GM12878 (cell line): Measurements from ENCODE around the gene GNLY. TPM values are rescaled to one million over a fixed set of nuclear protein-coding genes. Genes with fewer than 3 reads are reported as not detected.

Source experiments
- ATF7 ChIP-seq: fragments of 450-650 bp; IDR thresholded peaks from 2 replicates; pipeline ENCODE4 v1.6.1; 2016; ENCODE audit warnings: low read depth, mild to moderate bottlenecking
- BACH1 ChIP-seq: fragments of 450-650 bp; IDR thresholded peaks from 2 replicates; pipeline ENCODE4 v1.6.1; 2017; ENCODE audit warnings: mild to moderate bottlenecking, borderline replicate concordance
- BHLHE40 ChIP-seq, 2 experiments: fragments of 450-650 bp in 1 of 2; IDR thresholded peaks; 2 replicates each; pipeline ENCODE4 v1.6.1; 2011 to 2017; ENCODE audit warnings: low read depth in 2 of 2, borderline replicate concordance in 1 of 2, improper control_type of control experiment in 1 of 2, low read length in 1 of 2, mild to moderate bottlenecking in 1 of 2
- BRCA1 ChIP-seq: IDR thresholded peaks from 2 replicates; pipeline ENCODE4 v1.6.1; 2011; ENCODE audit warnings: low read depth, low read length, improper control_type of control experiment
- FOXK2 ChIP-seq: fragments of 450-650 bp; IDR thresholded peaks from 2 replicates; pipeline ENCODE4 v1.6.1; 2017; ENCODE audit warnings: mild to moderate bottlenecking, moderate library complexity
- HDGF ChIP-seq: fragments of 450-650 bp; IDR thresholded peaks from 2 replicates; pipeline ENCODE4 v1.6.1; 2016; ENCODE audit warnings: antibody characterized with exemption
- IKZF1 ChIP-seq: fragments of 450-650 bp; conservative IDR thresholded peaks from 2 replicates; pipeline ENCODE4 v1.6.1; 2017; ENCODE audit warnings: antibody characterized with exemption, mild to moderate bottlenecking
- MAX ChIP-seq: IDR thresholded peaks from 2 replicates; pipeline ENCODE4 v1.6.1; 2012; ENCODE audit warnings: low read depth, low read length, improper control_type of control experiment
- MTA2 ChIP-seq: fragments of 450-650 bp; IDR thresholded peaks from 2 replicates; pipeline ENCODE4 v1.6.1; 2016; ENCODE audit warnings: low read depth, mild to moderate bottlenecking, moderate library complexity
- MXI1 ChIP-seq: fragments of 150-350 bp; IDR thresholded peaks from 2 replicates; pipeline ENCODE4 v1.6.1; 2011; ENCODE audit warnings: low read depth, mild to moderate bottlenecking, inconsistent platforms, low read length, improper control_type of control experiment
- PAX8 ChIP-seq: fragments of 450-650 bp; IDR thresholded peaks from 2 replicates; pipeline ENCODE4 v1.6.1; 2017; ENCODE audit warnings: mild to moderate bottlenecking, moderate library complexity
- REST ChIP-seq: IDR thresholded peaks from 2 replicates; pipeline ENCODE4 v1.6.1; 2012; ENCODE audit warnings: mild to moderate bottlenecking, low read depth, low read length
- SIX5 ChIP-seq: IDR thresholded peaks from 2 replicates; pipeline ENCODE4 v1.6.1; 2011; ENCODE audit warnings: mild to moderate bottlenecking, low read depth, low read length, moderate library complexity; ENCODE audit not compliant: severe bottlenecking
- TARDBP ChIP-seq: IDR thresholded peaks from 2 replicates; pipeline ENCODE4 v1.6.1; 2016; ENCODE audit warnings: borderline replicate concordance
- polyA plus RNA-seq, 11 experiments: library from polyadenylated mRNA; depleted of rRNA in 4 of 11; unstranded in 6 of 11; stranded (reverse) in 5 of 11; fragments of >200 nt; fragmentation: Nextera tagmentation in 4 of 11; fragmentation: Illumina TruSeq in 1 of 11; extraction: Ambion mirVana in 4 of 11; extraction: Trizol in 1 of 11; gene quantifications; 1 replicate in 1 of 11; 2 replicates in 10 of 11; pipeline versions ENCODE4 v1.2.1 to v1.2.3, GENCODE V29; 2011 to 2016; ENCODE audit warnings: inconsistent platforms in 2 of 11, missing spikeins in 2 of 11, low read depth in 1 of 11
- total RNA-seq, 4 experiments: library from RNA; depleted of rRNA in 3 of 4; stranded (reverse); fragments of >200 nt in 3 of 4; fragmentation: Illumina TruSeq in 1 of 4; extraction: Trizol in 1 of 4; gene quantifications; 2 replicates each; pipeline versions ENCODE4 v1.2.1 to v1.2.3, GENCODE V29; 2013 to 2021

Gene GNLY
- total and polyA plus RNA-seq, 10 of the 15 experiments (the other 5 are each of a cell fraction or from before 2014, with no cell fraction given) = 0.18 to 0.42 TPM; not detected in 8

- TF ChIP-seq MTA2 (no peak), BRCA1 (no peak), PAX8 (no peak), BACH1 (no peak), REST (no peak), TARDBP (no peak), MXI1 (no peak), SIX5 (no peak), BHLHE40 (IDR thresholded peaks at IDR 0.05; ENCODE audit: borderline replicate concordance in 1 of 2, low read depth in 2 of 2, low read length in 1 of 2) (no peak), HDGF (no peak), ATF7 (no peak), MAX (no peak), IKZF1 (no peak), FOXK2 (no peak)
These were observed 28.4 kb downstream of the GNLY start (continued) for GRCh38 chr2:85722519-85722918.
